ENCODE data around the gene SPTBN5.
A peak's percentile ranks its signal among the peaks of the same experiment; 100 is the strongest.

Gene SPTBN5

DNA sequence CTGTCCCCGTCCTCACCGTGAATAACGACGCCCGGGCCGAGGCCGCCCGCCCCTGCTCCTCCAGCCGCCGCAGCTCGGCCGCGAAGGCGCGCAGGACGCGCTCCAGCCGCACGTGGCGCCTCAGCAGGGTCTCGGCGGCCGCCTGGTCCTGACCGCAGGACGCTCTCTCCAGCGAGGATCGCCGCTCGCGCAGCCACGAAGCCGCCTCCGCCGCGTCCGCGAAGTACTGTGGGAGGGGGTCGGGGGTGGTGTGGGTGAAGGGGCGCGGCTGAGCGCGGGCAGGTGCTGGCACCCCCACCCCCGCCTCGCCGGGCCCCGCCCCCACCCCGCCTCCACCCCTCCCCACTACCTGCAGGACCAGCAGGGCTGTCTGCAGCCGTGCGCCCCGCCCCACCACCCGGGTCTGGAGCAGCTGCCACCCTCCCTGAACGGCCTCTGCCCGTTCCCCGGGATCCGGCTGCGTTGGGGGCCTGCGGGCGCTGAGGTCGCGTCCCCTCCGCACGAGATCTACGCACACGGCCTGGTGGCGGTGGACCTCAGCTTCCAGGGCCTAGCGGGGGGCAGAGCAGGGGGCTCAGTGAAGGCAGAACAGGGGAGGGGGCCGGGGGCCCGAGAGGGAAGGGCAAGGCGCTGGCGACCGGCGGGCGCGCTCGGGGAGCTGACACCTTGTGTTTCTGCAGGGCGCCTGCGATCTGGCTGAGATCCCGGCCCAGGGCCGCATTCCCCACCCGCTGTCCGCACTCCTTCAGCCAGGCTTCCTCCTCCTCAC, 11.7 kb downstream of the SPTBN5 start:
- peak; percentile 46 for DNase-seq (ENCODE audit: low read depth)
- H3K4me3 ChIP-seq (ENCODE audit: low read depth, low read length), result peak overlapping the region; percentile 17
- no peak for TF ChIP-seq CTCF (conservative IDR thresholded peaks at IDR 0.05; ENCODE audit: low read depth, low read length)

DNA sequence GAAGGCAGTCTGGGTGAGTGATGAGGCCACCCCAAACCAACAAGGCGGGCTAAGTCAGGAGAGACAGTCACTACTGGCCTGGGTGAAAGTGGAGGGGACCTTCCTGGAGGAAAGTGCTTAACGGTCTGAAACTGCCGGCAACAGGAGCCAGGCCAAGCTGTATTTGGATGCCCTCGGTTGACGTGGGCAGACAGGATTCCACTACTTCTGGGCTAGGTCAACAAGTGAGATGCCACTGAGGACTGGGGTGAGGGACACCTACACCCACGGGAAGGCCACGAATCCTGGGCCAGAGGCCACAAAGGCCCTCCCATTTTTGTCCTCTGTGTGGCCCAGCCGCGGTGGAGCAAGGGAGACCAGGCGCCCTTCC, 12.3 kb downstream of the SPTBN5 start:
- H3K4me3 ChIP-seq (ENCODE audit: low read depth, low read length), result no peak overlapping the region
- TF ChIP-seq CTCF (conservative IDR thresholded peaks at IDR 0.05; ENCODE audit: low read depth, low read length), result no peak

GRCh38 chr15:41881086-41881485, 12.8 kb downstream of the SPTBN5 start:
- TF ChIP-seq CTCF (conservative IDR thresholded peaks at IDR 0.05; ENCODE audit: low read depth, low read length), result no peak
- DNase-seq (ENCODE audit: low read depth), result no peak

More for the DNA sequence above, 12.3 kb downstream of the SPTBN5 start:
- DNase-seq (ENCODE audit: low read depth), result no peak

GRCh38 chr15:41880156-41880877, 13.5 kb downstream of the SPTBN5 start:
- no peak for TF ChIP-seq CTCF (conservative IDR thresholded peaks at IDR 0.05; ENCODE audit: low read depth, low read length)
- H3K4me3 ChIP-seq (ENCODE audit: low read depth, low read length), result no peak overlapping the region
- DNase-seq (ENCODE audit: low read depth), result no peak

More at GRCh38 chr15:41881086-41881485, 12.8 kb downstream of the SPTBN5 start:
- no peak overlapping the region for H3K4me3 ChIP-seq (ENCODE audit: low read depth, low read length)

DNA sequence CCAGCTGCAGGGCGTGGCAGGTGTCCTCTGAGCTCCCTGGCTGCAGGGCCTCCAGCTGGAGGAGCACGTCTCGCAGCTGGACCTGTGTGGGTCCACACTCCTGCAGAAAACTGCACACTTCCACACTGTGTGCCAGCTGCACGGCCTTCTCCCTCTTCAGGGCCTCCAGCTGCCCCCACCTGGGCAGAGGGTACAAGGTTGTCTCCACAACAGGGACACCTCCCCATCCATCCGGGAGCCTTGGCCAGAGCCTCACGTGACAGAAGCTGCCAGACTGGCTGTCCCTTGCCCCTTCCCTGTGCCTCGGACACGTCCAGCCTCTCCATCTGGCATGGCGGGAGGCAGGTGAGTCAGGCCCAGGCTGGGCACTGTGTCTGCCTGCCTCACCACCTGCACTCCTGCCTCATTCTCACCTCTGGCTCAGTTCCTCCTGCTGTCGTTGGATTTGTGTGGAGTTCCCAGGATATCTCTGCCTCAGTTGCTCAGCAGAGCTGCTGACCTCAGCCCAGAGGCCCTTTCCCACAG, 14.5 kb downstream of the SPTBN5 start:
- DNase-seq (ENCODE audit: low read depth), result no peak
- no peak overlapping the region for H3K4me3 ChIP-seq (ENCODE audit: low read depth, low read length)
- no peak for TF ChIP-seq CTCF (conservative IDR thresholded peaks at IDR 0.05; ENCODE audit: low read depth, low read length)

DNA sequence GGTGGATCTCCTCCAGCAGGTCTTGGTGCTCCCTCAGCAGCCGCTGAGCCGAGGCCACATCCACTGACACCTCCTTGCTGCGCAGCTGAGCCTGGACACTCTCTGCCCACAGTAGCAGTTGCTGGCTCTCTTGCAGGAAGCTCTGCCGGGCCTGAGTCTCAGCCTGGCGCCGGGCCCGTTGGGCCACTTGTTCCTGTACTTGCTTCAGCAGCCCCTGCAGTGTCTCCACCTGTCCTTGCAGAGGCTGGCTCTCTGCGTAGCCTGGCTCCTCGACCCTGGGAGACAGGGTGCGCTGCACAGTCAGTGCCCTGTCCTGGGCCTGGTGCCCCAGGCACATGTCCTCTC, 15.5 kb downstream of the SPTBN5 start:
- DNase-seq (ENCODE audit: low read depth), result no peak
- TF ChIP-seq CTCF (conservative IDR thresholded peaks at IDR 0.05; ENCODE audit: low read depth, low read length), result no peak
- H3K4me3 ChIP-seq (ENCODE audit: low read depth, low read length), result no peak overlapping the region
